ENCODE data around the gene RTN4RL2.

GRCh38 chr11:57429946-57430345, 30.4 kb upstream of the RTN4RL2 start:
- TF ChIP-seq, protein P1, sequence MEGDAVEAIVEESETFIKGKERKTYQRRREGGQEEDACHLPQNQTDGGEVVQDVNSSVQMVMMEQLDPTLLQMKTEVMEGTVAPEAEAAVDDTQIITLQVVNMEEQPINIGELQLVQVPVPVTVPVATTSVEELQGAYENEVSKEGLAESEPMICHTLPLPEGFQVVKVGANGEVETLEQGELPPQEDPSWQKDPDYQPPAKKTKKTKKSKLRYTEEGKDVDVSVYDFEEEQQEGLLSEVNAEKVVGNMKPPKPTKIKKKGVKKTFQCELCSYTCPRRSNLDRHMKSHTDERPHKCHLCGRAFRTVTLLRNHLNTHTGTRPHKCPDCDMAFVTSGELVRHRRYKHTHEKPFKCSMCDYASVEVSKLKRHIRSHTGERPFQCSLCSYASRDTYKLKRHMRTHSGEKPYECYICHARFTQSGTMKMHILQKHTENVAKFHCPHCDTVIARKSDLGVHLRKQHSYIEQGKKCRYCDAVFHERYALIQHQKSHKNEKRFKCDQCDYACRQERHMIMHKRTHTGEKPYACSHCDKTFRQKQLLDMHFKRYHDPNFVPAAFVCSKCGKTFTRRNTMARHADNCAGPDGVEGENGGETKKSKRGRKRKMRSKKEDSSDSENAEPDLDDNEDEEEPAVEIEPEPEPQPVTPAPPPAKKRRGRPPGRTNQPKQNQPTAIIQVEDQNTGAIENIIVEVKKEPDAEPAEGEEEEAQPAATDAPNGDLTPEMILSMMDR (conservative IDR thresholded peaks at IDR 0.05) = no peak
- no peak for TF ChIP-seq EZH2 (IDR thresholded peaks at IDR 0.05; ENCODE audit: low read depth)

Data from PC-9 (cell line).